HG03378 (cell line): Measurements from ENCODE around the gene DLG2.

Experiments used
- ATAC-seq: cut with Tn5 transposase; IDR thresholded peaks from one replicate; pipeline ENCODE4 v1.9.1; 2021; ENCODE audit warnings: mild to moderate bottlenecking, moderate library complexity; ENCODE audit not compliant: unreplicated experiment

The DLG2 gene

GRCh38 chr11:83721263-83721662 is 1905.9 kb downstream of the DLG2 start:
- ATAC-seq, result no peak

GRCh38 chr11:83720675-83721074 is 1906.5 kb downstream of the DLG2 start:
- ATAC-seq, result no peak

GRCh38 chr11:83717537-83717936 is 1909.6 kb downstream of the DLG2 start:
- ATAC-seq, result no peak

- ATAC-seq, result no peak
Observed at GRCh38 chr11:83715927-83716535, 1911.1 kb downstream of the DLG2 start.

- no peak for ATAC-seq
Observed at GRCh38 chr11:83713708-83714107, 1913.4 kb downstream of the DLG2 start.

GRCh38 chr11:83711106-83711527 is 1916.0 kb downstream of the DLG2 start:
- no peak for ATAC-seq

GRCh38 chr11:83709434-83709833 is 1917.7 kb downstream of the DLG2 start:
- ATAC-seq, result no peak

GRCh38 chr11:83706566-83706965 is 1920.6 kb downstream of the DLG2 start:
- ATAC-seq, result no peak

- ATAC-seq, result no peak
Observed at GRCh38 chr11:83702796-83703195, 1924.3 kb downstream of the DLG2 start.

GRCh38 chr11:83697518-83697917 is 1929.6 kb downstream of the DLG2 start:
- ATAC-seq, result no peak

- no peak for ATAC-seq
Observed at GRCh38 chr11:83695046-83695445, 1932.1 kb downstream of the DLG2 start.

GRCh38 chr11:83694191-83694910 is 1932.8 kb downstream of the DLG2 start:
- ATAC-seq, result no peak

GRCh38 chr11:83693306-83693992 is 1933.7 kb downstream of the DLG2 start:
- no peak for ATAC-seq

GRCh38 chr11:83692675-83693074 is 1934.5 kb downstream of the DLG2 start:
- ATAC-seq, result no peak

GRCh38 chr11:83691451-83691950 is 1935.6 kb downstream of the DLG2 start:
- ATAC-seq, result no peak

GRCh38 chr11:83689144-83689780 is 1937.9 kb downstream of the DLG2 start:
- ATAC-seq, result no peak

GRCh38 chr11:83687787-83688186 is 1939.4 kb downstream of the DLG2 start:
- no peak for ATAC-seq

- no peak for ATAC-seq
Observed at GRCh38 chr11:83685730-83686129, 1941.4 kb downstream of the DLG2 start.

GRCh38 chr11:83684071-83684470 is 1943.1 kb downstream of the DLG2 start:
- ATAC-seq, result no peak

GRCh38 chr11:83682611-83682973 is 1944.6 kb downstream of the DLG2 start:
- peak; percentile 96 for ATAC-seq

GRCh38 chr11:83681906-83682610 is 1945.1 kb downstream of the DLG2 start:
- no peak for ATAC-seq
